Measurements from ENCODE around the gene GANAB.
"Not testable (repeated sequence)": the region's sequence is repeated elsewhere in the genome, so short reads cannot be mapped to it uniquely, and the experiment has no call there.

Gene GANAB

GRCh38 chr11:62600367-62601121 is 45.9 kb downstream of the GANAB start:
- DNase-seq: no peak

- no peak for DNase-seq
These were observed 46.5 kb downstream of the GANAB start for GRCh38 chr11:62599901-62600300.

- peak; percentile 88 for DNase-seq
These were observed 47.2 kb downstream of the GANAB start for GRCh38 chr11:62599069-62599696.

DNA sequence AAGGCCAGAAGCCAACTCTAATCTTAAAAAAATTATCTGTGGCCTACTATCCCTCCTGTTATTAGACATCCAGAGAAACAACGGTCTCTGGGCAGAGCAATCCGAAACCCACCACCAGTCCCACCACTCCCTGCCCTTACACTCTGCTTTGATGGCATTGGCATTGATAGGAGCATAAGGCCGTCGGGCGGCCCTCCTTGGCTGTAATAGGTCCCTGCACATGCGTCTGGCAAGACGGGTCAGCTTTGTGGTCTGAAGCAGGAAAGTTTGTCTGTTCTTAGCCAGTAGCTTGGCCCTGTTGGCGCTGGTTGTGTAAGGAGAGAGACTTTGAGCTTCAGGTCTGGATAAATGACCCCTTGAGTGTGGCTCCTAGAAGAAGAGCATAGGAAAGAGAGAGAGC is 51.3 kb downstream of the GANAB start:
- DNase-seq: no peak

GRCh38 chr11:62593434-62594044 is 52.9 kb downstream of the GANAB start:
- peak; percentile 40 for DNase-seq

DNA sequence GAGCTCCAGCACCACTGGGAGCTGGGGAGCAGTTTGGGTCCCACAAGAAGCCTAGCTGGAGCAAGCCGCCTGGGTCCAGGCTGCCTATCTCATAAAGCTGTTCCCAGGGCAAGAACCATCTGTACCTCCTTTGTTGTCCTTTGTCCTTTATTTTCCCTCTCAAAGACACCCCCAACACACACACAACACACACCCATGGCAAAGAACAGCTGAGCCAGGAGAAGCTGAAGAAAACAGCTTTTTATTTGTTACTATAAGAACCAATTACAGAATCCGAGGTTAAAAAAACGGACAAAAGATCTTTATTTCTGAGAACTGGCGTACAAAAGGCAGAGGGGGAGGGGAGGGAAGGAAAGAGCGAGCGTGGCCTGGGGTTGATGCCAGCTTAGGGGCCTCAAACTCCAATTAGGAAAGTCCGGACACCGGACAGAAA is 53.4 kb downstream of the GANAB start:
- DNase-seq: no peak

DNA sequence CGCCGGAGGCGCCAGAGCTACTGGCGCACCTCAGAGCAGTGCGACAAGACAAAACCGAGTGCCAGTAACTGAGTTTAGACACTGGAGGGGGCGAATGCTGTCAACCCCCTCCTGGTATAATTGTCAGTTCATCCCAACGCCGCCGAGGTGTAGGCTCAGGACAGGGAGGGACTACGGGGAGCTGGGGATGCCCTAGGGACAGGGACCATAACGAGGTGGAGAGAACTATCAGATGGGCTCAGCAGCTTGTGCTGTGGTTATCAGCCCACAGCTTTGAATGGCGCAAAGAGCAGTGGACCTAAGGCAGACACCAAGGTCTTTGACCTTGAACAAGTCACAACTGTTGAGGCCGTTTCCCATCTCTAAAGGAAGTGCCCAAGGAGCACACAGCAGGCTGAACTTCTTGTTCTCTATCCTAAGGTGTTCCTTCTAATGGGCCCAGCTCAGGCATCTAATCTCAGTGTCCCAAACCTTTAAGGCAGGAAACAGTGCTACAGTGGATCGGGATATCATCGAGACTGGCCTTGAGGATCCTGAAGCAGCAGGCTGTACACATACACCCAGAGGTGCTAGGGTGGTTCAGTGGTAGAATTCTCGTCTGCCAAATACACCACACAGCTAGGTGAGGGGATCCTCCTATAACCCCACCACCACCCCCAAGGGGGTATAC is 54.1 kb downstream of the GANAB start:
- no peak for DNase-seq

- peak; percentile 99 for DNase-seq
These were observed 54.8 kb downstream of the GANAB start, which contains the start of gene TUT1 for GRCh38 chr11:62591448-62592145. Gene TUT1, minus strand, starts transcription at chr11:62591523. Its CDS starts 38 bp downstream, at chr11:62591485.

DNA sequence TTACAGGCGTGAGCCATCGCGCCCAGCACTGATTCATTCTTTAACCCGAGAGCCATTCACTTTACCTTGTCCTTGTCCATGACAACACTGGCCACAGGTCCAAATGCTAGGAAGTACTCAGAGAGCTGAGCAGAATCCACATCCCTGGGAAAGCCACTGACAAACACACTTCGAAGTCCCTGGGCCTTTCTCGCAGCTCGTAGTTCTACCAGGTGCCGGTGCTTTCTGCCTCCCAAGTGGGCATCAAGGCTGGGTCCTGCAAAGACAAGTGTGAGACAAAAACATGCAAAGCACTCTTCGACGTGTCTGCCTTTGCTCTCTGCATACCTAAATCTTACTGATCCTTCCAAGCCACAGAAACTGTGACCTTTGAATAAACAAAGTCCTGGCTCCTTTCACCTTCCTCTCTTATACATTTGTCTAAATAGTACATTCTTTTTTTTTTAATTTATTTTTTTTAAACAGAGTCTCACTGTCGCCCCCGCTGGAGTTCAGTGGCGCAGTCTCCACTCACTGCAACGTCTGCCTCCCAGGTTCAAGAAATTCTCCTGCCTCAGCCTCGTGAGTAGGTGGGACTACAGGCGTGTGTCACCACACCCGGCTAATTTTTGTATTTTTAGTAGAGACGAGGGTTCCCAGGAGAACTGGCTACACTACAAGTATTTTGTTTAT is 57.3 kb downstream of the GANAB start:
- no peak for DNase-seq

DNA sequence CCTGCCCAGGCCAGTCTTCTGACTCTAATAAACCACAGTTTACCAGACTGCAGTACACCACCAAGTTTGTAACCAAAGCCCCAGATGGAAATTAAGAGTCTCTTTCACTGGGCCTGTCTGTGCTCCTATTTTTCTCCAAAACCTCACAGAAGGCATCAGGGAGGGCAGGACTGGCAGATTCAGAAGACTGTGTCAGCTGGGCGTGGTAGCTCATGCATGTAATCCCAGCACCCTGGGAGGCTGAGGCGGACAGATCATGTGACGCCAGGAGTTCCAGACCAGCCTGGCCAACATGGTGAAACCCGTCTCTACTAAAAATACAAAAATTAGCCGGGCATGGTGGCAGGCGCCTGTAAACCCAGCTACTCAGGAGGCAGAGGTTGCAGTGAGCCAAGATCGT is 61.1 kb downstream of the GANAB start:
- not testable (repeated sequence) for DNase-seq

- not testable (repeated sequence) for DNase-seq
These were observed 64.7 kb downstream of the GANAB start for GRCh38 chr11:62581735-62582134.

- no peak for DNase-seq
These were observed 65.3 kb downstream of the GANAB start for GRCh38 chr11:62580959-62581715.

DNA sequence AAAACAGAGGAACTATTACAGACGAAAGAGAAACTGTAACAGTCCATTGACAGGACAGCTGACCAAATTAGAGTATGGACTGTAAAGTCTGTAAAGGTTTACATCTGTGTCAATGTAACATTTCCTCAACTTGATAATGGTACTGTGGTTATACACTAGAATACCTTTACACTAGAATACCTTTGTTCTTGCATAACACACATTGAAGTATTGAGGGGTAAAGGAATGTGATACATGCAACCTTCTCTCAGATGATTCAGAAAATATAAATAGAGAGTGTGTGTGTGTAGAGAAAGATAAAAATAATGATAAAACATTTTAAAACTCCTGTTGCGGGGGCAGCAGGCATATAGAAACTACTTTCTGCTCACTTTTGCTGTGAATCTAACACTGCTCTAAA is 67.2 kb downstream of the GANAB start:
- DNase-seq: no peak

DNA sequence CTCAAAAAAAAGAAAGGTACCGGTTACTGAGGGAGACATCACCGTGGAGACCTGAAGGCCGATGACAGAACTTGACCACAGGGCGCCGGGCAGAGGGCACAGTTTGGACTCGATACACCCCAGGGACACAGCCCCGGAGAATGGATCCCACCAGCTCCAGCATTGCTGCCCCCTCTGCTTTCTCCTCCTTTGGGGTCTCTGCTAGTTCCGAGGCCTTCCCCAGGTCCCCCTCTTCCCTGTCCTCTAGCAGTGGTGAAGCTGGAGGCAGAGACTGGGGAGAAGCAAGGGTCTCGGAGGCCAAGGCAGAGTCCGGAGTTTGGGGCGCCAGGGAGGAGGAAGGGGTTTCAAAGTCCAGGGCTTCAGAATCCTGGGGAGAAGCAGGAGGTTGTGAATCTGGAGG is 67.9 kb downstream of the GANAB start:
- no peak for DNase-seq

- DNase-seq: no peak
These were observed 69.2 kb downstream of the GANAB start for GRCh38 chr11:62577046-62577714.

DNA sequence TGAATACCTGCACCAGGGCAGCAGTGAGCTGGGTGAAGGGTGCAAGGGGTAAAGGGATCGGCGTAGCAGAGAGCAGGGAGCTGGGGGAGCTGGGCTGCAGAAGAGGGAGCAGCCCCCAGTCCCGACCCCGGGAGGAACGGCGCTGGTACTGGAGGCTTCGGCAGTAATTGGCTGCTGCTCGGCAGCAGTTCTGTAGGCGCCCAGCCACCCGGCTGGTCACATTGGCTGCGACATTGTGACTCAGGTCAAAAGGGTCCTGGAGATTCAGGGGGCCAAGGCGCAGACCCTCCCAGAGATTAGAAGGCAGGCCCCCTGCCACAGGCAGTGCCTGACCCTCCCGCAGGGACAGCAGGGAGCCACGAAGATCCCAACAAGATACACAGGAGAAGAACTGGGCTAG is 70.6 kb downstream of the GANAB start:
- DNase-seq: no peak

- peak; percentile 31 for DNase-seq
These were observed 71.3 kb downstream of the GANAB start for GRCh38 chr11:62575156-62575555.
